GM10847 (cell line): ENCODE results near the gene PDXK.

Source experiments
- POLR2A ChIP-seq: IDR thresholded peaks from 2 replicates; pipeline ENCODE4 v1.6.1; 2011; ENCODE audit not compliant: insufficient read length; ENCODE audit errors: extremely low read depth

The PDXK gene

GRCh38 chr21:43691801-43692200, 27.1 kb upstream of the PDXK start:
- no peak for TF ChIP-seq POLR2A

- TF ChIP-seq POLR2A: no peak
Observed at GRCh38 chr21:43692949-43693348, 26.0 kb upstream of the PDXK start.

DNA sequence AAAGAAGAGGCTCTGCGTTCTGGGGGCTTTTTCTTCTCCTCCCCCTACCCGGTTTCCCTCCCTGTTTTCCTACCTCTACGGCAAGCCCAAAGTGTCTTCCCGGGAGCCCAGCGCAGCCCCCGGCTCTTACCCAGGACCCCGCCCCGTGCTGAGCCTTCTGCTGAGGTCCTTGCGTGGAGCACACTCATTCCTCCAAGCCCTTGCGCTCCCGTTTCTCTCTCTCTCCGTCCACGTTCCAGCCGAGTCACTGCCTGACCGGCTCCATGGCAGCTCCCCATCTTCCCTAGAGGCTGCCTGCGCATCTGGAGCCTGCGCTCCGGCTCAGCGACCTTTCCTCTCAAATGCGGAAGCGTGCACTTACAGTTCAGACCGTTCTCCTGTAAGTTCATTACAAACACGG, 24.9 kb upstream of the PDXK start:
- TF ChIP-seq POLR2A: no peak

- TF ChIP-seq POLR2A: no peak
Observed at GRCh38 chr21:43694437-43695079, 24.4 kb upstream of the PDXK start.

- no peak for TF ChIP-seq POLR2A
Observed at GRCh38 chr21:43696214-43696613, 22.7 kb upstream of the PDXK start.

- no peak for TF ChIP-seq POLR2A
Observed at GRCh38 chr21:43697758-43698643, 20.9 kb upstream of the PDXK start.

DNA sequence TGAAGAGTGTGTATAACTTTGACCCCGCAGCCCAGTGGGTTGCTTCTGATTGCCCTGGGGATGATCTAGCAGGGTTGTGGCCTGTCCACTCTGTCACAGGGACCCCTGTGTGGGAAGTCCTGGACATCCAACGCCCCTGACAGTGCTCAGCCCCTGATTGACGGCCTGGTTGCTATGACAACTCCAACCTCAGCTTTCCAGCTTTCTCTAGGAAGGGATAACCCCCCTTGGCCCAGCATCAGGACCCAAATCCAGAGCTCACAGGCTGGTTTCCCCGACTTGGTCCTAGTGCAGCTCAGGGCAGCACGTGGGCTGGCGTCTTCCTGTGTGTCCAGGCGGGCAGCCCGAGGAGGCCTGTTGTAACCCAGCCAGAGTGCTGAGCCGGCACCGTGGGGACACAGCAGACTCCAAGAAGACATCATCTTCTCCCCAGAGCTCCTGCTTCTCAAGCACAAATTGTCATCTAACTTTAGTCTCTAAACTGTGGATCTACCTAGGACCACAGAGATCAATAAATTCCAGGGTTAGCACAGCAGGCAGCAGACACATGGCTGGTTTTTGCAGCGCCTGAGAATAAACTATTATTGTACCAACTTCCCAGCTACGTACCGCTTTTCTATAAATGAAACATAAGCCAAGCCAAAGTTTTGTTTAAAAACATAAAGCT, 18.9 kb upstream of the PDXK start:
- no peak for TF ChIP-seq POLR2A

- no peak for TF ChIP-seq POLR2A
Observed at GRCh38 chr21:43701936-43702784, 16.8 kb upstream of the PDXK start.

DNA sequence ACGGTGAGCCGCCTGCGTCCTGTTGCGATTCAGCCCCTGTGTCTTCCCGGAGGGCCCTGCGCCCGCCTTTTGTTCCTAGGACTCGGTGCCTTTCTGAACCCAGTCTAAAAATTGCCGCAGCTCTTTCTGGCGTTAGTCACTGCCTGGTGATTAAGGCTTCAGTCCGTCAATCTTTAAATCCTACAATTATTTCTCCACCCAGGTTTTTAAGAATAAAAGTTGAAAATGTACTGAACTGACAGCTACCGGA, 16.2 kb upstream of the PDXK start:
- no peak for TF ChIP-seq POLR2A

- no peak for TF ChIP-seq POLR2A
Observed at GRCh38 chr21:43703035-43703880, 15.7 kb upstream of the PDXK start.

GRCh38 chr21:43707462-43707861, 11.5 kb upstream of the PDXK start:
- no peak for TF ChIP-seq POLR2A

DNA sequence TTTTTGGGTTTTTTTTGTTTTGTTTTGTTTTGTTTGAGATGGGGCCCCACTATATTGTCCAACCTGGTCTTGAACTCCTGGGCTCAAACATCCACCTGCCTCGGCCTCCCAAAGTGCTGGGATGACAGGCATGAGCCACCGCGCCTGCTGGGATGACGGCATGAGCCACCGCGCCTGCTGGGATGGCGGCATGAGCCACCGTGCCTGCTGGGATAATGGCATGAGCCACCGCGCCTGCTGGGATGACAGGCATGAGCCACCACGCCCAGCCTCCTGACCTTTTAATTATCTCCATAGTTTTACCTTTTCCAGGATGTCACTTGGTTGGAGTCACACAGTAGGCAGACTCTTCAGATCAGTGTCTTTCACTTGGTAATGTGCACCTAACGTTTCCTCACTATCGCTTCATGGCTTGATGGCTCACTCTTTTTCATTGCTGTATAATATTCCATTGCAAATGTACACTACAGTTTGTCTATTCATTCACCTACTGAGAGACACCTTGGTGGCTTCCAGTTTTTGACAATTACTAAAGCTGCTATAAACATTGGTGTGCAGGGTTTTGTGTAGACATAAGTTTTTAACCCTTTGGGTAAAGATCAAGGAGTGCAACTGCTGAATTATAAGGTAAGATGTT, 10.1 kb upstream of the PDXK start:
- TF ChIP-seq POLR2A: no peak

DNA sequence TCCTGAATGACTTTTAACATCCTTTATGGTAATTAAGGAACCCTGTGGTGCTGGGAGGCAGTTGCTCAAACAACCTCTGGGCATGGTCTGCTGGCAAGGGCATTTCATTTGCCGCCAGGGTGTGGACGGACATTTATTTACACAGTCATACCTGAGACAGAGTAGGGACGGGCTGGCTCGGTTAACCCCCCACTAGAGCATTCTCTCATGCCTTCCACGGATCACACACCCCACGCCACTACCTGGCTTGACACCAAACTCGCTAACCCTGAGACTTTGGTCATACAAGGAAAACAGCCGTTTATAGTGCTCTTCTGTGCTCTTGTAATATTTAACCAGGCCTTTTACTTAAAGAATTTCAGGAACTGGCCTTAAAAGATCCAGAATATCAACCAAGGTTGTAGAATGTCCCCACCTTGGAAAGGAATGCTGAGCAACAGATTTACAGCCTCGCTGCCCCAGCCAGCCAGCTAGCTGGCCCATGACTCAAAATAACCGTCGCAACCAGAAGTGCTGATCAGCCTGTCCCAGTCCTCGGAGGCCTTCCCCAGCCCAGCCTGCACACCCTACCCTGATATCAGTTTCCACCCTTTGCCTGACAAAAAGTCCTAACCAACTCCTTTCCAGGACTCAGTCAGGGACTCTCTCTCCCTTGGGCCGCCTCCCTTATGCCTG, 6.5 kb upstream of the PDXK start:
- TF ChIP-seq POLR2A: no peak
